AG08396 (cell line): Measurements from ENCODE around the gene SGCD.

Experiments
- DNase-seq: peaks from one replicate; pipeline ENCODE4 v3.0.0; 2012; ENCODE audit warnings: low spot score, mixed read lengths

Gene SGCD

DNA sequence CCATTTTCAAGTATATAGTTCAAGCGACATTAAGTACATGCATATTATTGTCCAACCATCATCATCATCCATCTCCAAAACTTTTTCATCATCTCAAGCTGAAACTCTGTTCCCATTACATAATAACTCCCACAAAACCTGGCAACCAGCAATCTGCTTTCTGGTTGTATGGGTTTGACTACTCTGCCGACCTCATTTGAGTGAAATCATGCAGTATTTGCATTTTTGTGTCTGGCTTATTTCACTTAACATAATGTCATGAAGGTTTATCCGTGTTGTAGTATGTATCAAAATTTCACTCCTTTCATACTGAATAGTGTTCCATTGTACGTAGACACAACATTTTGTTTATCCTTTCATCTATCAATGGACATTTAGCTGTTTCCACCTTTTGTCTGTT, 74.8 kb downstream of the SGCD start:
- DNase-seq, result no peak

DNA sequence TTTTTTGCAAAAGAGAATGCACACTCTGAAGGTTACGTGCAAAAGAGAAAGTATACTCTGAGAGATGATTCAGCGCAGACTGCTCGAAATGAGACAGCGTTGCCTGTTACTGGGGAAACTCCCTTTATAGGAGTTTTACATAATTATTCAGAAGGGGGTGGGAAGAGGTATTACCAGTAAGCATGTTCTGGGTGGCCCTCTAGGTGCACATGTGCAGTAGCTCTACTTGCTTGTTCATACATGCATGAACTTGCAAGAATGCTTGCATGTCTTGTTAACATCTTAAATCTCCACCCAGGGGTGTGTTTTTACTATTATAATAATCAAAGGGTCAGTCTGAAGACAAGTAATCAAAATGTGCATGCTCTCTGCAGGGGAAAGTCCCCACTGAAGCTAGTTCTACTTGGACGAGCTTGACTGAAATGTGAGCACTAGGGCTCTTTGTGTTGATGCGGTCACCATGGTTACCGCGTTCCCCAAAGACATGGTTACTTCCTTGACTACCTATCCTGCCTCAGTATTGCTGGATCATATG, 75.5 kb downstream of the SGCD start:
- no peak for DNase-seq

DNA sequence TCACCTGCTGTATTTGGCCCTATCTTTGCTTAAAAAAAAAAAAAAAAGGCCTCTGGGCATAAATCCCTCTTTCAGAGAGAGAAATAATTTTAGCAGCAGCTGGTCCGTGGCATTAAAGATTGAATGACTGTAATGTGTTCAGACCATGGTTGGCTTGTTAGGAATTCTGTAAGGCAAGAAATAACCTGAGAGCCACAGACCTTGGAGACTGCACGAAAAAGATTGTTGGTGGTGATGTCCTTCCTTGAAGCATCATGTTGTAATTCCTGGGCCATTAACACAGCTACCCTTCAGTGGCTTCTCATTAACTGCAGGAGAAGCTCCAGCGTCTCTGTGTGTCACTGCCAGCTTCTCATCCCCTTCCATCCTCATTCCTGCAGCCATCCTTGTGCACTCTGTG, 79.0 kb downstream of the SGCD start:
- DNase-seq, result no peak

DNA sequence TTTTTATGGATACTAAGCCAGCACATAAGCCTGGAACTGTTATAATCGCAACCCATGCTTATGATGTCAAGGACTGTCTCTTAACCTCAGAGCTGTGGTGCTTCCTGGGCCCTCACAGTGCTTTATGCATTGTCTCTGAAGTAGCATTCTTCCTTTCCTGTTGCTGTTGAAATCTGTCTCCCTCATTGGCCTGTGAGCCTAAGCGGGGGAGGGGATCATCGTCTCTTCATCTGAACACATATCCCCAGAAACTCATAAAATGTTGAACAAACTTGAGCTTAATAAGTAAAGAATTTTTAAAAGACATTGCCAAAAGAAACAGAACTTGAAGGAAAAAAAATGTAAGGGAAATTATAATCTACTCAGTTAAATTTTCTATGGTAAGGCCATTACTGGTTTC, 80.3 kb downstream of the SGCD start:
- DNase-seq, result no peak

DNA sequence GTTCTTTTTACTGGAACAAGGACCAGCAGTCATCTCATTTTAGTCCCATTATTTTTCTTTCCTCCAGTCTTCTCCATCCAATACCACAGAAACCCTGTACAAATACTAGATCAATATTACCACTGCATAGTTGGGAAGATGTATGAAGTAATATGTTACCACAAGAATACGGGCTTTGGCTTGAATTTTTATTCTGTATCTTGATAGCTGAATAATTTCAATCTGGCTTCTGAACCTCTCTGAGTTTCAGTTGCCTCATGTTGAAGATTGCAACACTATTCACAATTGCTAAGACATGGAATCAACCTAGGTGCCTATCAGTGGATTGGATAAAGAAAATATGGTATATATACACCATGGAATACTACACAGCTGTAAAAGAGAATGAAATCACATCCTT, 82.9 kb downstream of the SGCD start:
- DNase-seq, result no peak

DNA sequence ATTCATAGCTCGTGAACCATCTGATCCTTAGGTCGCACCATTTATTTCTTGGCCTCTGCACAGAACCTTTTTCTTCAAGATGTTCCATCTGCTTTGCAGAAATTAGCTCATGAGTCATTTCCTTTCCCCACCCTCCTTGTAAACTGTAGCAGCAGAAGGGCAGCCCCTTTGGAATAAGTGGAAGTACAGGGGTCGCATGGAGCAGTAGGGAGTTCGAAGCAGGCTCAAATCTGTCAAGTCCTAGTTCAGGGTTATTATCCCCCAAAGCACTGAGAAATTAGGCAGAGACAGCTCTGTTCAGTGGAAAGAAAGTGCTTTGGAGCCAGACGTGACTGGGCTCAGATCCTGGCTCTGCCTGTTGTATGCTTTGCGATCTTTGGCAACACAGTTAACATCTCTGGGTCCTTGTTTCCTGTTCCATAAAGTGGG, 84.2 kb downstream of the SGCD start:
- peak; percentile 32 for DNase-seq

DNA sequence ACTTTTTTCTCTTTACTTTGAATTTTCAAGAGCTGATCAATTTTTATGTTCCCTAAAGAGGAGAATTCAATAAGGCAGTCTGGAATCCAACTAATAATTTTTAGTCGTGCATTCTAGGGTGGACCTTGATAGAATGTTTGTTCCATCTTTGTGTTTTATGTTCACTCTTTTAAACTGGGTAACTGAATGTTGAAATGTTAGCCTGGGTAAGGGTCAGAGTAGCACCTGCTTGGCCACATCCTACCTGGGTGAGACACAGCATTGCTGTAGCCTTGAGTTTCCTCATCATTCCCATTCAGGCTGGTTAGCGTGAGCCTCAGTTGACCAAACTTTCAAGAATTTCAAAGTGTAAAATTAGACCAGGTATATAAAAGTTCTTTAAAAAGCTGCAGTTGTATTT, 85.0 kb downstream of the SGCD start:
- no peak for DNase-seq

DNA sequence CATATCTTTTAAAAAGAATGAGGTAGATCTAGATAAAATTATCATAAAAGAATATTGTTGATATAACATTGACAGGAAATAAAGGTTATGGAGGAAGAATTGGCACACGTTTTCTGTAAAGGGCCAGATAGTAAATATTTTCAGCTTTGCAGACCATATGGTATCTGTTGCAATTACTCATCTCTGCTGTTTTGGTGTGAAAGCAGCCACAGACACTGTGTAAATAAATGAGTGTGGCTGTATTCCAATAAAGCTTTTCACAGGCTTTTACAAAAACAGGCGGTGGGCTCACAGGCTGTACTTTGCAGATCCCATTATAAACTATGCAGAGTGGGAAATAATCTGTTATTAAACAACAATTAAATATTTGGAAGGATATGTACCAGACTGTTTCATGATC, 87.4 kb downstream of the SGCD start:
- no peak for DNase-seq

DNA sequence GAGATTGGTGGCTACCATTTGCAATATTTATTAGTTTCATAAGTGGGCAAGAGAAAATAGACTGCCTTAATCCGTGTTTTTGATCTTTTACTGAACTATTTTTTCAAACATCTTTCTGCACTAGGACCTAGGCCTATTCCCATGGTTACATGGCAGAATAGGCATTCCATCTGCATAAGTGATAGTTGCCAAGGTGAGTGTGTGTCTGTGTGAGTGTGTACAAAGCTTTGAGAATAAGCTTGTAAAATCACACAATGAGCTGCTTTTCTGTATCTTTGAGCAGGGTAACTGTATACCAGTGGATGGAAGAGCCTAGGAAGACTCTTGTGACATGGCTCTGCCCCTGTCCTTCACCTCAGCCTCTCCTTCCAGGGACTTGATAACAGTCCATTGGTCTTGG, 92.7 kb downstream of the SGCD start:
- DNase-seq, result no peak

DNA sequence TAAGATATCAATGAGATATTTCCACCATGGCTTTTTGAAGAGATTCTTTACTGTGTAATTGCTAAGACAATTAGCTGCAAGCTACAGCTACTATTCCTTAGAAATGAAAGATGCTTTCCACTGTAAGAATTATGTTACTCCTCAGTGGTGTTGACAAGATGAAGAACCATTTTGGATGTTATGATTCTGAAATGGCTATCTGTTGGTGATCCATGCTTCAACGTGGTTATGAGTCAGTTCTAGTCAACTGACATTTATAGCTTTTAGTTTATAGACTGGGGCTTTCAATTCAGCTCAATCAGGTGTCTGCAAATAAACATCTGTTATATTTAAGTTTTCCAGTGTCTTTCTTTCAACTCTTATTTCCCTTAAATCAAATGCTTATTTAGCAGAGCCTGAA, 93.7 kb downstream of the SGCD start:
- peak; percentile 11 for DNase-seq

DNA sequence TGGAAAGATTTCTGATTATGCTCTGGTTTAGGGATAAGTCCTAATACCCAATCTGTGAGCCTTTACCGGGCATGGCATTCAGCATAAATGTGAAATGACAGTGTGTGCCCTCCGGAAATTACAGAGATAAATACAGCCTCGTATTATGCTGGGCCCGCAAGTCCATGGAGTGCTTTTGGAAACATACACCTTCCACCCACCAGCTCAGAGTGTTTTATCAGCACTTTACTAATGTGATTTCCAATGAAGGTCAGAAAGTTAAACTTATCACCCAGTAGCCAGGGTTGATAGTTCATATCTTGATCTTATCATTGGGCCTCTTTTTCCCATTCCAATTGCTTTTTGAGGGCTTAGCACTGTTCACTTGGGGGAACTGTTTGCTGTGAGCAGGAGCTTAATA, 94.8 kb downstream of the SGCD start:
- no peak for DNase-seq

DNA sequence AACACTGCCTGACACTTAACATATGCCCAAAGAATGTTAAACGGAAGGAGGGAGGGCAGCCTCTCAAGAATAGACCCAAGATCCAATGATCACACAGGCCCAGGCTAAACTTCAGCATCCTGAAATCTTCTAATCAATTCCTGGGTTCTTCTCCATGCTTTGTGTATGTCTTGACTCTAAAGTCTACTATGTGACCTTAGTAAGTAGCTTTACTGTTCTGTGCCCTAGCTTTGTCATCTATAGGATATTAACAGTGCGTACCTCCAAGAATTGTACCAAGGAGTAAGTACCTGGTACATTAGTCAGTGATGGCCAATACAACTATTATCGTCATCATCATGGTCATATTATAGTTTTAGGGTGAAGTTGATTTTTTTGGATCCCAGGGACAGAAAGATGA, 96.6 kb downstream of the SGCD start:
- no peak for DNase-seq

DNA sequence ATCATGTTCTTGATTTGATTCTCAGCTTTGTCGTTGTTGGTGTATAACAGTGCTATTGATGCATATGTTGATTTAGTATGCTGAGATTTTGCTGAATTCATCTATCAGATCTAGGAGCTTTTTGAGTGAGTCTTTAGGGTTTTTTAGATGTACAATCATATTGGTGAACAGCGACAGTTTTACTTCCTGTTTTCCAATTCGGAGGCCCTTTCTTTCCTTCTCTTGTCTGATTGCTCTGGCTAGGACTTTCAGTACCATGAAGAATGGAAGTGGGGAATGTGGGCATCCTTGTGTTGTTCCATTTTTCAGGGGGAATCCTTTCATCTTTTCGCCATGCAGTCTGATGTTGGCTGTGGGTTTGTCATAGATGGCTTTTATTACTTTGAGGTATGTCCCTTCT, 100.4 kb downstream of the SGCD start:
- no peak for DNase-seq

DNA sequence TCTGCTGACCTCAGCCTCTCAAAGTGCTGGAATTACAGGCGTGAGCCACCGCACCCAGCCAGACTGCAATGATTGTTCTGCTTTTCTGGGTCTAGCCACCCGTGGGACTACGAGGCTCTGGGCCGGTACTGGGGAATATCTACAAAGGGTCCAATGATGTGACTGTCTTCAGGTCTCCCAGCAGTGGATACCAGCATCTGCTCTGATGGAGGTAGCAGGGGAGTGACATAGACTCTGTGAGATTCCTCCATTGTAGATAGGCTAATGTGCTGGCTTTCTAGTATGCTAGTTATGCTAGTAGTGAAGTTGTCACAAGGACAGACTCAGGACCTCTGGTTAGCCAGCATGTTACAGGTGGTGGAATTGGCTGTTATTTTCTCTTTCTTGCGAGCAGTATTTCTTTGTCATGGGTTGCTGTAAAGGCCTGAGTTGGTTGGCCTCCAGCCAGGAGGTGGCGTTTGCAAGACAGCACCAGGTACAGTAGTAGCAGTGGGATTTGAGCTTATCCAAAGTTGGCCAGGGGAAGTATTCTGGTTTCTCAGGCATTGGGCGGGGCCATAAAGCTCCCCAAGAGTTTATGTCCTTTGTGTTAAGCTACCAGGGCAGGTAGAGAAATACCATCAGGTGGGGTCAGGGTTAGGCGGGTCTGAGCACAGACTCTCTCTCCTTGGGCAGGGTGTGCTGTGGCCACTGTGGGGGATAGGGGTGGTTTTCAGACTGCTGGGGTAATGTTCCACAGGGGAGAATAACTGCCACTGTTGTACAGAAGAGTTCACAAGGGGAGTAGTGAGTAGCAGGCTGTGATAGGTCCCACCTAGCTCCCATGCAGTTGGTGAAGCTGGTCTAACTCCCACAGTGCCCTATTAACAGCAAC, 105.2 kb downstream of the SGCD start:
- no peak for DNase-seq

DNA sequence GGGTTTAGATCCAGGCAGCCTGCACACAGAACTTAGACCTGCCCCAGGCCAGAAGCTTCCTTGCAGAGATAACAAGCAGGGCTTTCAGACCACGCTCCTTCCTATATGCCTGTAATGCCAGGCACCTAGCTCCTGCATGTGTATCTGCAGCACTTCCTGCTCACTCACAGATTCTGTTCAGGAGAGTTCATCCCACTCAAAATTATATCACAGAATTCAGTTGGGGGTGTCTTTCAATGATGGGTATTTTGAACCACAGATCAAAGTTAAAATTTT, 105.8 kb downstream of the SGCD start:
- DNase-seq, result no peak

DNA sequence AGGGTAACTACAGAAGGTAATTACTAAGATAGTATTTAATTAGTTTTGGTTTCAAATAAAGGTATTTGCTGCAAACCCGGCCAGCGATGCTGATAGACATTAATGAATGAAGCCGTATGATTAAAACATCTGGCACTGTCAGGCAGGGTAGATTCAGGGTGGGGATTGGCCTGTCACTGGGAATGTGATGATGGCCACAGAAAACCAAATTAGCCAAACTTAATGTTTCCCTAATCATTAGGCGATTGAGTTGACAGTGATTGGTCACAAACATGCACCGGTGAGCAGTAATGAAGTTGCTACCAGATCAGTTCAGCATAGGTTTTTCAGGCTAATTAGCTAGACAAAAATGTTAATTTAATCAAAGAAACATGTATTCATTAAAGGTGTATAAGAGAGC, 107.5 kb downstream of the SGCD start:
- no peak for DNase-seq

DNA sequence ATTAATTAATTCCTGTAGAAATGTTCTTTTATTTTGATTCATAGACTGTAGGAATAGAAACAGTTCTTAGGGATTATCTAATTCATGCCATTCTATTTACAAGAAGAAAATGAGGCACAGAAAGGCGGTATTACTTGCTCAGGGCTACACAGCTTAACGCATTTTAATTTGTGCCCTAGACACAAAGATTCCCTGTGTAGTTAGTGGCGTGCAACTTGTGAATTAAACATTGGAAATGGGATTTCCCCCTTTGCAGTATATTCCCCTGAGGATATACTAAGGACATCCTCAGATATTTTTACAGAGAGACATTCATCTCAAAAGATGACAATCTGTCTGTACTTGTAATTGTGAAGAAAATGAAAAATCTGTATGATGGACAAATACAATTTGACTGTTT, 108.1 kb downstream of the SGCD start:
- no peak for DNase-seq

DNA sequence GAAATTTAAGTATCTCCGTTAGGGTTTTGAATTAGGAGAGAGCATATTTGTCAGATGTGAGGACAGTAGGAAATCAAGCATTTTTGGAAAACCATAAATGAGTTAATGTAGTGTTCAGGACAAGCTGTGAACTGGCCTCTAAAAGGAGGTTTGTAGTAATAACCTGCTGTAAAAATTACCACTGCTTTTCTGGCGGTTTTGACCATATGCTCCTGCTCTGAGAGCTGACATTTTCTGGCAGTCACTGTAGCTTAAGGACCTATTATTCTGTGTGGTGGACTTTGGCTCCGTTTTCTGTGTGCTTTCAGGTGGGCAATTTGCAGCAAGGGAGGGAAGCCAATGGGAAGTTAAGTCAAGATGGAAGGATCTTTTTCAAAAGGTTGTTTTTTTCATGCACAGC, 111.1 kb downstream of the SGCD start:
- DNase-seq, result no peak

DNA sequence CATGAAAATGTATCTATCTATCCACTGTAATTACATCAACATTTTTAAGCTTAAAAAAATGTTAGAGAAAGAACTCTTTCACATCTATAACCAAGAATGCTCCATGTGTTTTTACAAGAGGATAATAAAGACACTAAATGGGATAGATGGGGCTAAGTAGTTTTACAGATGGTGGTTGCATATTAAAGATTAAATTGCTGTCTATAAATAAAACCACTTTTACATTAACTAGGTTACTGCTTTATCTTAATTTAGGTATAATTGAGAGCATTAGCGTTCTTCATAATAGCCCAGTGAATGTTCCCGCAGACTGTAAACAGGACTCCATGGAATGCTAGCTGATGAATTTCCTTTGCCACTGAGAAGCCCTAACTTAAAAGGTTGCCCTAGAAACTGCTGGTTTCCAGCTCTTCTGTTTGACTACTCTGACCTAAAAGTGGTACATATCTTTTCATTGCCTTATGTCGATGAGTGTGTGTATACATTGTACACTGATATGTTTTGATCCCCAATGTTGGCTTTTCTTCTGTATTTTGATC, 117.9 kb downstream of the SGCD start:
- no peak for DNase-seq

DNA sequence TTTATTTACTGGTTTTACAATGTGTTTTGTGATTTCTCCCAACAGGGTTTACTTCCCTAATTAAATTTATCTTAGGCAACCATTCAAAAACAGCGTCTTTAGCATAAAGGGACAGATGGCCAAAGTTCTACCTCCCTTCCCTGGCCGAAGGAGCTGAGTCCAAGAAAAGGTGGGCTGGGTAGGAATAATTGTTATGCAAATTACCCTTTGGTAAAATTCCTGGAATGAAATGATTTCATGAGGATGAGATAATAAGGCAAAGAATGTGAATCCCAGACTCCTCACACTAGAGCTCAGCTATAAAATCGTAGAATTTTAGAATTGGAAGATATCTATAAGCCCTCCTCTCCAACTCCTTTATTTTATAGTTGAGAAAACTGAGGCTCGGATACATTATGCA, 119.6 kb downstream of the SGCD start:
- no peak for DNase-seq

DNA sequence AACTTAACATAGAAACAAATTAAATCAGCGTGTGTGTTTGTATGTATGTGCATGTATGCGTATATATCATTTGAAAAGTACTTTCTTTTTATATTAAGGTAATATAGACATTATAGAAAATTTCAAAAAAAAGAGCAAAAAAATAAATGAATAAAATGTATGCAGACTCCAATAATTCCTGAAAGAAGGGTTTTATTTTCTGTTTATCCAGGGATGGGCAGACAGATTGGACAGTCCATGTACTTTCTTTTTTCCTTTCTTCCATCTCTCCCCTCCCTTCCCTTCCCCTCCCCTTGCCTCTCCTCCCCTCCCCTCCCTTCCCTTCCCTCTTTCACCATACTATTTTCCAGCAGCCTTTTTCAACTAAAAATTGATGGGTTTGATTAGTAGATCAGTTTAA, 123.8 kb downstream of the SGCD start:
- no peak for DNase-seq

DNA sequence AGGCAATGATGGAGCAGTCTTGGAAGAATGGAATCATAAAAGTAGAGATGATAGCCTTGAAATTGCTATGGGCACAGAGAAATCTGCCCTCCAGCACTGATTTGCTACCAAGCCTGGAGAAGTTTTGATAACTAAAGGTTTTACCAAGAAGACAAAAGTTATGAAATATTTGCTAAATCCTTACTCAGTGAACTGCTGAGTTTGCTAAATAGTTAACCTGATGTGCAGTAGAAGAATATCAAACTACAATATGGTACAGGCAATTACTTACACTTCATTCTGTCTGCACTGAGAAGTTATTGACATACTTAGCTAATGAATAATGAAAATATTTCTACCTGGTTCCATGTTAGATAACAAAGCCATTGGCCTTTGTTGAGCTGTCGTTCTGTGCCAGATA, 124.5 kb downstream of the SGCD start:
- no peak for DNase-seq

DNA sequence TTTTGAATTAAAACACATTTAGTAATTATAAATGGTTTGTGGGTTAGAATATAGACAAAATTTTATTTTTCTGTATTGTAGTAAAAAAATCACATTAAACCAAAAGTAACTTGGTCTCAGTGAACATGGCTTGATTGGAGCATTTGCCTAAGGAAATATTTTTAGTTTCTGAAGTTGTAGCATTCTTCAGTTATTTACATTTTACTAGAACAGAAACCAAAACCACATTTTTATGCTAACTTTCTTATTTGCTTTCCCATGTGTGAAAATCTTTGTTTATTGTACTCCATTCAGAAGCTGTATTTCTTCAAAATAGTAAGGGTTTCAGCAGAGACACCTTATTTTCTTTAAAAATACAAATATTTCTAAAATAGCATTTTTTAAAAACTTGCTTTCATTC, 129.9 kb downstream of the SGCD start:
- DNase-seq, result no peak

DNA sequence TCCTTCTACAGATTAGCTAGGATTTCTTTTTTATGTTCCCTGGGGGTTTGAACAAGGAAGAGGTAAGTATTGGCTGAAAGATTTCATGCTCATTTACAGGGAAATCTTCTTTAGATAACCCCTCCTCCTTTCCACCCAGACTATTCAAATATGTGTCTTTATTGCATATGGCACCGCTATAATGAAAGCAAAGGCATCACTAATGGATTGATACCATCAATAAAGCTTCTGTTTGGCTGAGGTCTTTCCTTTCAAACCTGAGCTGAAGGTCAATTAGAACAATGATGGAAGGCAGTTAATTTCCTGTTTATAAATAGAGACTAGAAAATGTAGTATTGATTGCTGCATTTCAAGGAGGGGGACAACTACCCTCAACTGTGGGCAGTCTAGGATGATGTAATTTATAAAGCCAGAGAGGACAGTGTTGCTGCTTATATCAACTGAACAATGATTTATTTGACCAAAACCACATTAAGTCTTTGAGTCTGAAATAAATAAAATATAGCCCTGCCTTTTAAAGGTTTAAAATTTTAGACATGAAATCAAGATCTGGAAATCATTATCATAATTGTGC, 132.9 kb downstream of the SGCD start:
- no peak for DNase-seq
